Fibroblast of mammary gland (primary cell): ENCODE data around the gene GPR142.
A peak's percentile ranks its signal among the peaks of the same experiment; 100 is the strongest.

Source experiments
- DNase-seq: peaks from one replicate; pipeline ENCODE4 v3.0.0-alpha.2; 2010; ENCODE audit warnings: low read depth
- H3K4me3 ChIP-seq: 2 replicates; pipeline ENCODE4 v1.5.1; 2011; ENCODE audit warnings: low read depth, mild to moderate bottlenecking, low read length, moderate library complexity; ENCODE audit not compliant: control insufficient read depth
- CTCF ChIP-seq: conservative IDR thresholded peaks from 2 replicates; pipeline ENCODE4 v1.5.1; 2011; ENCODE audit warnings: low read depth, low read length, inconsistent platforms; ENCODE audit not compliant: control insufficient read depth, insufficient read depth

GPR142 gene

GRCh38 chr17:74351552-74352210, 15.6 kb upstream of the GPR142 start:
- H3K4me3 ChIP-seq, result no peak overlapping the region
- no peak for DNase-seq
- no peak for TF ChIP-seq CTCF

GRCh38 chr17:74353446-74354060, 13.8 kb upstream of the GPR142 start:
- no peak overlapping the region for H3K4me3 ChIP-seq
- no peak for TF ChIP-seq CTCF
- no peak for DNase-seq

GRCh38 chr17:74354123-74354522, 13.2 kb upstream of the GPR142 start:
- DNase-seq, result peak; percentile 11
- TF ChIP-seq CTCF, result peak; percentile 25
- H3K4me3 ChIP-seq, result no peak overlapping the region

- TF ChIP-seq CTCF, result no peak
Measured at GRCh38 chr17:74354561-74354960, 12.7 kb upstream of the GPR142 start.

GRCh38 chr17:74355065-74355464, 12.2 kb upstream of the GPR142 start:
- no peak for TF ChIP-seq CTCF
- H3K4me3 ChIP-seq, result no peak overlapping the region
- no peak for DNase-seq

More at GRCh38 chr17:74354561-74354960, 12.7 kb upstream of the GPR142 start:
- H3K4me3 ChIP-seq, result no peak overlapping the region
- DNase-seq, result no peak

GRCh38 chr17:74356646-74357465, 10.4 kb upstream of the GPR142 start:
- no peak overlapping the region for H3K4me3 ChIP-seq
- no peak for DNase-seq
- no peak for TF ChIP-seq CTCF
